NCI-H524 (cell line): Measurements from ENCODE around the gene ITGA4.
"Not testable (repeated sequence)": the region's sequence is repeated elsewhere in the genome, so short reads cannot be mapped to it uniquely, and the experiment has no call there.

Experiments
- DNase-seq, 2 experiments: peaks; one replicate each; lab custom pipeline; 2025; lab: John Stamatoyannopoulos, UW

ITGA4 gene

DNA sequence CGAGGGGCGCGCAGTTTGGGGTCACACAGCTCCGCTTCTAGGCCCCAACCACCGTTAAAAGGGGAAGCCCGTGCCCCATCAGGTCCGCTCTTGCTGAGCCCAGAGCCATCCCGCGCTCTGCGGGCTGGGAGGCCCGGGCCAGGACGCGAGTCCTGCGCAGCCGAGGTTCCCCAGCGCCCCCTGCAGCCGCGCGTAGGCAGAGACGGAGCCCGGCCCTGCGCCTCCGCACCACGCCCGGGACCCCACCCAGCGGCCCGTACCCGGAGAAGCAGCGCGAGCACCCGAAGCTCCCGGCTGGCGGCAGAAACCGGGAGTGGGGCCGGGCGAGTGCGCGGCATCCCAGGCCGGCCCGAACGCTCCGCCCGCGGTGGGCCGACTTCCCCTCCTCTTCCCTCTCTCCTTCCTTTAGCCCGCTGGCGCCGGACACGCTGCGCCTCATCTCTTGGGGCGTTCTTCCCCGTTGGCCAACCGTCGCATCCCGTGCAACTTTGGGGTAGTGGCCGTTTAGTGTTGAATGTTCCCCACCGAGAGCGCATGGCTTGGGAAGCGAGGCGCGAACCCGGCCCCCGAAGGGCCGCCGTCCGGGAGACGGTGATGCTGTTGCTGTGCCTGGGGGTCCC lies at the start of gene ITGA4:
TSS of gene ITGA4 (plus strand) at position 266 of the 620 bp plus-strand sequence. CDS start at position 535, 269 bp downstream.
- peak; percentile 50 to 81 for DNase-seq

DNA sequence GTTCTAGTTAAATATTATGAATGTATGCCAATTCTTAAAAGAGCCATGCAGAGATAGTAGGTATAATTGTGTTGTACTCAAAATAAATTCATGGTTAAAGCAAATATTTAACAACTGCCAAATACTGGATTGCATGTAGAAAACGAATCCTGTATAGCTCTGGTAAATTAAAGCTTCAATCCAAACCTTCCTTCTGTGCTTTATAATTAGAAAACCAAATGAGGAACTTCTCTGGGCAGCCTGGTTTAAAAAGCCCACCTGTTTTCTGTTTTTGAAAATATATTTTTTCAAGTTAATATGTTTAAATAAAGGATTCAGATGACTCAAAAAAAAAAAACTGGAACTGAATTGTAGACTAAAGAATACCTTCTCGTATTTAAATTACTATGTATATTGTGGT lies 48.3 kb upstream of the ITGA4 start:
- no peak for DNase-seq

DNA sequence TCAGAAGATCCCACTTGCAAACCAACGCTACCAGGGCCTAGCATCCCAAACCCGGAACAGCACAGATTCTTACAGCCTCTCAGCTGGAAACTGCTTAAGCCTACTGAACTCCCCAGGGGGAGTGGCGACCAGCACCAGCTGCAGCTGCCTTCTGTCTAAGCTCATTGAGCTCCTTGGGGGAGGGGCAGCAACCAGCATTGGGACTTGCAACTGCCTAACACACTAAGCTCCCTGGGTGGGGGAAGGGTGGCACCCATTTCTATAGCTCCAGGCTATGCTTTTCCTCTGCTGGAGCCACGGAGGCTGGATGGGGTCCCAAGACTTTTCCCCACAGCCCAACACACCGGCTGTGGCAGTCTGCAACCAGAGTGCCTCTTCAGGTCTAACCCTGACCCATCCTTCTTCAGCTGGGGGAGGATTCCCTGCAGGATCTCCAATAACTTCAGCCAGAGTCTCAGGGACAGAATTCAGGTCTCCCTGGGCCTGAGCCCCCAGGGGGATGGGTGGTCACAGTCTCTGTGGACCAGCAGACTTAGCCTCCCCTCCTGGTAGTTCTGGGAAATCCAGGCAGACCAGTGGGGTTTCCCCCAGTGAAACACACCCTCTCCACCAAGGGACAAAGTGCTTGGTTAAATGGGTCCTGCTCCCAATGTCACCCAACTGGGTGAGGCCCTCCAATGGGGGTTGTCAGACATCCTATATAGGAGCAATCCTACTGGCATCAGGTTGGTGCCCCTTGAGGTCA lies 45.9 kb upstream of the ITGA4 start:
- DNase-seq = peak; percentile 97 to 99

DNA sequence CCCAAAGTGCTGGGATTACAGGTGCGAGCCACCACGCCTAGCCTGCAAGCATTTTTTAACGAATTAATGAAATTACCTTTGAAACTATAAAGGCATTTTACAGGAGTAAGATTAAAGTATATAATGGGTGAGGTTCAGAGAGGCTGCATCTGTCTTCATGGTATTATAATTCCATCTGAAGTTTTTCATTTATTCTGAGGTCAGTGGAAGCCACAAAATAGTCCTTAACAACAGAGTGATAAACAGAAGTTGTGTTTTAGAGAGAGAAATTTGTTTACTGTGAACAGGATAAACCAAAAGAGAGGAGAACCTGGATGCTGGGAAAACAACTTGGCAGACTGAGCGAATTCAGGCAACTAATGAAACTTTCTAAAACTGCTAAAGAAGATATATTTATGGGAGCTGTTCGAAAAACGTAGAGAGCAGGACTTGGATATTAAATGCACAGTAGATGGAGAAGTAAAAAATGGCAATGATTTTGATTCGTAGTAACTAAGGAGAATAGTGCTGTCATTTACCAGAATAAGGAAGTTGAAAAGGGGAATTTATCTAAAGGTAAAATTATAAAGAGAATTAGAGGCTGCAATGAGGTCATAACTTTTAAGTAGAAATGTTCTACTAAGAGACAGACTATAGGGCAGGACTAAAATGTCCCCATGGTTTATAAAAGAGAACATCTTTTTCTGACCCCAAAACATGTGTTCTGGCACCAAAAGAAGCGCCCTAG lies 37.9 kb upstream of the ITGA4 start:
- no peak for DNase-seq

DNA sequence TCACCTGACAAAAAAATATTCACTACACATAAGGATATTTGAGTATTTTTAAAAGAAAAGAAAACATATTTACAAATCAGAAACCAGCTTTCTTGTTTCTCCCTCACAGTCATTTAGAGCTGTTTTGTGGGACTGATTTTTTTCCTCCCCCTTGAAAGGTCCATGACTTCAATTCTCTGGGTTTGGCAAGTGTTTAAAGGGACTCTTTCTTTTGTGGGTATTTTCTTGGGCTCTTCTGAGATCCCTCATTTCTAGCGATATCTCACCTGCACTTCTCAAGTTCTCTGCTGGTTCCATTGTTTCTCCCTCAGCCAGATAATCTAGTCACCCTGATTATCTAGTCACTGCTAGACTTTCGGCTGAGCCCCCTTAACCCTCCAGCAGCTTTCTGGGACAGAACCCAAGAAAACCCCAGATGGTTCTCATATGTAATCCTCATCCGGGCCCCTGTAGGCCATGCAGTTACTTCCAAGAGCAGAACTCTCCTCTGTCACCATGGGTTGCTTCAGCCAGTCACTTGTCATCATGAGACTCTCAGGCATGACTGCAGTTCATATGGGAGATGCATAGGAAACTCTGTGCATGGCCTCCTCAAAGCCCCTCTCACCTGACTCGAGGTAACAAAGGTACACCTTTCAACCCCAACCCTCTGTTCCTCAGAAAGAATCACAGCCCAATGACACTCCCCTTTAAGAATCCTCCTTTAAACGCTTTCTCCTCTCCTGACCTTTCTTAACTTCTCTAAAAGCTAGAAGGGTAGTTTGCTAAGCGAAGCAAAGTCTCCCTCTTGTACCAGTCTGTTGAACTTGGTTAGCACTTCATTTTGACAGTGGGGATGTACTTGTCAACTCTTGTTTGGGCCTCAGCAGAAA lies 36.7 kb upstream of the ITGA4 start:
- no peak for DNase-seq

DNA sequence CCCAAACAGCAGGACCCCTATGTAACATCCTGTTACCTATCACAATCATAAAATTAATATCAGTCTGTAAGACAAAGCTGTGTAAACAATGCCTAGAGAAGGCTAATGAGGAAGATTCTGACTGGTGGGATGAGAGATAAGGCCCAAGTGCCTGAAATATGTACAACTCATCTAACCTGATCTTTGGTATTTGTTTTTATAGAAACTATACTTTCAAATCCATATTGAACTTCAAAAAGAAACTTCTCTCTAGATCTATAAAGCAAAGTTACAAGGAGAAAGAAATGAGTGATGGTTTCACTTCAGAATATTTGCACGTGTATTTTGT lies 36.1 kb upstream of the ITGA4 start:
- DNase-seq = no peak

DNA sequence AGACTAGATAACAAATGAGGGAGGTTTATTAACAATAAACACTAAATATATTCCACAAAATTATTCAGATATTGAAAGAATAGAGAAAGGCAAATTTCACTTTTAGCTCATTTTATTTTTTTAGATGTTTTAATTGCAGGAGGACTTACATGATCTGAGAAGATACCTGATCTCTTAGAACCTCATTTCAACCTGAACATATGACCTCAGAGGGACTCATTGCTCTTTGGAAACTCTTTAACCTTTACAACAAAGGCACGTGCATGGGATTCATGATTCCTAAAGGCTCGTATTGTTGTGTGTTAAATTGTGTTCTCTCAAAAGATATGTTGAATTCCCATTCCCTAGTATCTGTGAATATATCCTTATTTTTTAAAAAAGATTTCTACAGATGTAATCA lies 35.7 kb upstream of the ITGA4 start:
- no peak for DNase-seq

DNA sequence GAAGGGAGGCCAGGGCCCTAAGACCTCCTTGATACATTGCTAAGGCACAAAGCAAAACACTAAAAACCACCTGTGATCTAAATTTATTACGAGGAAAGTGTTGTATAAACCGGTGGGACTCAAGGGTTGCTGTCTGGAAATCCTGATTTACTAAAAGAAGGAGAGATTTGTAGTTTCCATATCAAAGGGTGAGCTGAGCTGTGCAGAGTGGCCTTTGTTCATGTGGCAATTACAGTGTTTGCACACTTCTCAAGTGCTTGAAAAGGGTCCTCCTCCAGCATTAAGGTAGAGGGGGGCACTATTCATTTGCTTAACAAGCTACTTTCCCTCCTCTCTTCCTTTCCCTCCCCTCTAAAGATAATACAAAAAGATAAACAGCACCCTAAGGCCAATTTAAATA lies 30.5 kb upstream of the ITGA4 start:
- peak in 1 of 2 experiments; percentile 0 for DNase-seq

DNA sequence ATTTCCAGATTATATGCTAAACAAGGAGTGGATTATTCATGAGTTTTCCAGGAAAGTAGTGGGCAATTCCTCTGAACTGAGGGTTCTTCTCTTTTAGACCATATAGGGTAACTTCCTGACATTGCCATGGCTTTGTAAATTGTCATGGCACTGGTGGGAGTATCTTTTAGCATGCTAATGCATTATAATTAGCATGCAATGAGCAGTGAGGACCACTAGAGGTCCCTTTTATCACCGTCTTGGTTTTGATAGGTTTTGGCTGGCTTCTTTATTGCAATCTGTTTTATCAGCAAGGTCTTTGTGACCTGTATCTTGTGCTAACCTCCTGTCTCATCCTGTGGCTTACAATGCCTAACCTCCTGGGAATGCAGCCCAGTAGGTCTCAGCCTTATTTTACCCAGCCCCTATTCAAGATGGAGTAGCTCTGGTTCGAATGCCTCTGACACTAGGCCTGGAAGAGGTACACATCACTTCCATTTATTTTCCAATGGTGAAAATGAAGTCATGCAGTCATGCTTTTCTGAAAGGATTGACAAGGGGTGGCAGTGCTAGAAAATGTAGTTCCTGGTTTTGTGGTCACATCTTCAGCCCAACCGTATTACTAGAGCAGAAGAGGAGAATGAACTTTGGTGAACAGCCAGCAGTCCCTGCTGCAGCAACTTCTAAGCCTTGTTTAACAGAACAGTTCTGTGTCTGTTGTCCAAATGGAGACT lies 26.6 kb upstream of the ITGA4 start:
- peak; percentile 30 to 34 for DNase-seq

DNA sequence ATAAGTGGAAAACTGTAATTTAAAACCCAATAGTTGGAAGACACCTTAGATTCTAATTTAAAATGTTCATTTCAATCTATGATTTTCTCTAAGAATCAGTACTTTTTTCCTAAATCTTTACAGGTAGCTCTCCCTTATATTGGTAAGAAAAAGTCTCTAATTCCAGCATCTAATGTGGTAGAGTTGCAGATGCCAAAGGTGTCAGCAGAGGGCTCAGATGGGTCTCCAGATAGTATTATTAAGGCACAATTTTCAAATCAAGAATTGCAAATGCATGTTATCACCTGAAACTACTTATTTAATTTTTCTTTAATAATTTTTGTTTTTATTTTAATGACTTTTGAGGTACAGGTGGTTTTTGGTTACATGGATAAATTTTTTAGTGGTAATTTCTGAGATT lies 25.5 kb upstream of the ITGA4 start:
- no peak for DNase-seq

DNA sequence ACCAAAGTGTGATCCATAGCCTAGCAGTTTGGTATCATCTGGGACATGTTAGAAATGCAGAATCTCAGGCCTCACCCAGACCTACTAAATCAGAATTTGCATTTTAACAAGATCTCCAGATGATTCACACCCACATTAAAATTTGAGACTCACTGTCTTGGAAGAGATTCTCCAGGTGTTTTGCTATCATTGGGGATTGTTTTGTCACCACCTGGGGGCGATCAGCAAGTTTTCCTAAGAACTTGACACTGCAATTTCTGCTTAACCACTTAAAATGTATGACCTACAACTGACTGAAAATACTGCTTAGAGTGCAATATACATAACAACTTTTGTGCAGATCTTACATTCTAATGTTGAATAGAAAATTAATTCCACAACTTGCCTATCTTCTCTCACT lies 18.9 kb upstream of the ITGA4 start:
- DNase-seq = peak in 1 of 2 experiments; percentile 31

DNA sequence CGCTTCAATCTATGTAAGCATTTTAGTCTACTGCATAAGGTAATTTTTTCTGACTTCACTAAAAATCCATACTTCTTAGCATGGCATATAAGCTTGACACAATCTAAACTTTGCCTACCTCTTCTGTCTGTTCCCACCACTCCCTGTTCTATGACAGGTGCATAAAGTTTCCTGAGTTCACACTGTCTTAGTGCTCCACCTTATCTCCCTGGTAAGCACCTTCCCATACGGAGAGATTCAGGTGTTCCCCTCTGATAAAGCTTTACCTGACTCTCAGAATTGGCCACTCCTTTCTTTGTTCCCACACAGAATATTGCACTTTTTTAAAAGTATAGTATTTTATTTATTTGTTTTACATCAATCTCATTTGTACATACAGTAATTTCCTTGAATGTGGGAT lies 16.8 kb upstream of the ITGA4 start:
- DNase-seq = no peak

DNA sequence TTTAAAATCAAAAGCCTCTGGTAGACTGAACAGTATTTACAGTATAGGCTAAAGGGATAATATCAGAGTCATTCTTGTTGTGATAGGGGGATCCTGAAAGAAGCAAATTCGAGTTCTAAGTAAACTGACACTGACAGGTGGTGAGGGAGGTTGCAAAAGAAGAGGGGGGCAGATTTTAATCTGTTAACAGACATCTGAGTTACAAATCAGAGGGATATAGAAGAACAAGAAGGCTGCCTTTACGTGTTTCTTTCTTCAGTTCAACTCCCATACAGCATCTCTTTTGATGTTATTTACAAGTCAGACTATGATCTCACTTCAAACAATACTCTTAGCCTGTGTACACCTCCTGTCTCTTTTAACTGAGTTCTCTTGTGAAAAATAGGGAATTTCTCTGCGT lies 16.3 kb upstream of the ITGA4 start:
- DNase-seq = peak; percentile 24 to 76

DNA sequence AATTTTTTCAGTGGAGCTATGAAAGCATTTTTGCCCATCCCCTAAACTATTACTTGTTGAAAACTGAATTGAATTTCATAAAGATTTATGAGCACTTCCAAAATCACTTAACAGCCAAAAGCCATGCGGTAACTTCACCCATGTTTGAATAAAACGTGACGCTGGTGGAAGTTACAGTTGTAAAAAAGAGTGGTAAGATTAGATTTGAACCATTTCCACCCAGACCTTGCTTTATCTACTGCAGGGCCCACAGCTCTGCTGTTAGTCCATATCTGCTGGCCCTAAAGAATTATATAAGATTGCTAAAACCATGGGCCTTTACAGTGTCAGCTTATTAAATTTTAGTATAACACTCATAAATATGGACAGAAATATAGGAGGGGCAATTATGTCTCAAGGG lies 15.5 kb upstream of the ITGA4 start:
- no peak for DNase-seq

DNA sequence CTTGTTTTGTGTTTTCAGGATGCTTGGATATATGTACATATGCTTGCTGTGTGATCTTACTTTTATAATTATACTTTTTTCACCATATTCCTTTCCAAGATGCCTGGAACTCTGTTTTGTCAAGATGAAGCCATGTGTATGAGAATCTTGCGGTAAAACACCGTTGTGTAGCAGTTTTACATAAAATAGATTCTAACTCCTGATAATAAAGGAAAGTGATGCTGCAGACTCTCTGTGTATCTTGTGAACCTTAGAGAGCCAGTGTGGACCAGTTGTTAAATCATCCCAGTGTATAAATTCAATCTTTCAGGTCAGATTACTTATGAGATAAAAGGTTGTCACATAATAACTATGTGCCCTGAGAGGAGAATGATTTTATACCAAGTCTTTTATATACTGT lies 12.5 kb upstream of the ITGA4 start:
- no peak for DNase-seq

DNA sequence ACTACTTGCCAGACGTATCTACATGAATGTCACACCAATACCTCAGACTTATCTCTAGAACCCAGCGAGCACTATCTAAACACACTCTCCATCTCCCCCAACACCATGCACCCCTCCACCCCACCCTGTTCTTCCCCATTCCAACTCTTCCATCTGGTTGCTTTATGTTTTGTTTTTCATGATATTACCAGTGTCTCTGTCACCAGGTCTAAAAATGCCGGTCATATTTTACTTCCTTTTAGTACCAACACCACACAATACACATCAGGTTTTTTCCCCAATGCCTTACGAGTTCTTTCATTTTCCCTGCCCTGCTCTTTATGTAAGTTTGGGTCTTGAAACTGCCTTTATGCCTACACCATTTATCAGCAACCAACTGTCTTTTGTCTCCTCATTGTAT lies 10.2 kb upstream of the ITGA4 start:
- no peak for DNase-seq

DNA sequence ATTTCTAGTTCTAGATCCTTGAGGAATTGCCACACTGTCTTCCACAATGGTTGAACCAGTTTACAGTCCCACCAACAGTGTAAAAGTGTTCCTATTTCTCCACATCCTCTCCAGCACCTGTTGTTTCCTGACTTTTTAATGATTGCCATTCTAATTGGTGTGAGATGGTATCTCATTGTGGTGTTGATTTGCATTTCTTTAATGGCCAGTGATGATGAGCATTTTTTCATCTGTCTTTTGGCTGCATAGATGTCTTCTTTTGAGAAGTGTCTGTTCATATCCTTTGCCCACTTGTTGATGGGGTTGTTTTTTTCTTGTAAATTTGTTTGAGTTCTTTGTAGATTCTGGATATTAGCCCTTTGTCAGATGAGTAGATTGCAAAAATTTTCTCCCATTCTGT lies 7.9 kb upstream of the ITGA4 start:
- not testable (repeated sequence) for DNase-seq

DNA sequence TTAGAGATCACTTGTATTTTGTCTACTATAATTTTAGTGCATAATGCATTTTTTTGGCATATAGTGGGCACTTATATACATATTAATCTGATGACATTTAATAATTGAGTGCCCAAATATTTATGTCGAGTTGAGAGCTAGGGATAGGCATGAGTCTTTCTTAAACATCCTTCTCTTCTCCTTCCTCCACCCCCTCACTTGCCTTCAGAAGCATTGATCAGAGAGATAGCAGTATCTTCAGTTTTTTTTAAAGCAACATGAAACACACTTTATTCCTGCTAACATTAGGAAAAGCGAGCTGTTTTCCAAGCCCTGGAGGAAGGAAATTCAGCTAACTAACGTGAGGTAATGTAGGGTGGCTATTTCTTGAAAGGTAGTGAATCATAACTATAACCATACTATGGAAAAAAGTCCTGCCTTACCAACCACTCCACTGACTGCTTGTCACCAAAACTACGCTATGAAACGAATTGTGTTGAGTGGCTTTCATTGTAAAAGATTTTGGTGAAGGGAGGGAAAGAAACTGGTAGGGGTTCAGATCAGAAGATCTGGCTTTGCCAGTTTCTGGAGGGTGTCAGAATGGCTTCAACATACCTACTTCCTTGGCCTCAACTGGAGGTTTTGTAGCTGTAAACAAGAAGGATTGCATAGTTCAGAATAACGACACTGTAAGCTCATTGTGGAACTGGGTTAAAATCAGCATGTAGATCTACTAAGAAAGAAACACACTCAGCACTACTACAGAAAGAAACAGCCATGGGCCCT lies 2.3 kb upstream of the ITGA4 start:
- DNase-seq = no peak

DNA sequence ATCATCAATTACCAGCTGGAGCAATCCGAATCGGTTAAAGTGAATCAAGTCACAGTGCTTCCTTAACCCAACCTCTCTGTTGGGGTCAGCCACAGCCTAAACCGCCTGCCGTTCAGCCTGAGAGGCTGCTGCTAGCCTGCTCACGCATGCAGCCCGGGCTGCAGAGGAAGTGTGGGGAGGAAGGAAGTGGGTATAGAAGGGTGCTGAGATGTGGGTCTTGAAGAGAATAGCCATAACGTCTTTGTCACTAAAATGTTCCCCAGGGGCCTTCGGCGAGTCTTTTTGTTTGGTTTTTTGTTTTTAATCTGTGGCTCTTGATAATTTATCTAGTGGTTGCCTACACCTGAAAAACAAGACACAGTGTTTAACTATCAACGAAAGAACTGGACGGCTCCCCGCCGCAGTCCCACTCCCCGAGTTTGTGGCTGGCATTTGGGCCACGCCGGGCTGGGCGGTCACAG lies 496 bp upstream of the ITGA4 start:
- peak in 1 of 2 experiments; percentile 50 for DNase-seq

DNA sequence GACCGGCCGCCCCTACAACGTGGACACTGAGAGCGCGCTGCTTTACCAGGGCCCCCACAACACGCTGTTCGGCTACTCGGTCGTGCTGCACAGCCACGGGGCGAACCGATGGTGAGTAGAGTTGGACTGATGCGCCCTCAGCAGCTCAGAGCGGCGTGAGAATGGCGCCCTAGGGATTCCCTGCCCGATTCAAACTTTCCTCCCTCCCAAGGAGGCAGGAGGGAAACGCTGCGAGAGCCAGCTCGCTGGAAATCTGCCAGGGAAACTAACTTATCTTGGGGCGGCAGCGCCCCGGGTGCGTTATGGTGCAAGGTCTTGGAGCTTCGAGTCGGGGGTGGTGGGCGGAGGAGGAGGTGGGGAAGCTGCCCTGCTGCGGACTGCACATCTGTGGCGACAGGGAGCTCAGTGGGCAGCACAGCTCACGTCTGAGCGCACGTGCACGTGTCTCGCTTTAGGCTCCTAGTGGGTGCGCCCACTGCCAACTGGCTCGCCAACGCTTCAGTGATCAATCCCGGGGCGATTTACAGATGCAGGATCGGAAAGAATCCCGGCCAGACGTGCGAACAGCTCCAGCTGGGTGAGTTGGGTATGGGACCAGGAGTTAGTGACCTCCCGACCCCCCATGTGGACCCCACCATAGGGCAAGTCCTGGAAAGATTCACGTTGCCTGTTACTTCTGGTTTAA lies 697 bp downstream of the ITGA4 start:
- peak; percentile 68 to 76 for DNase-seq
